HG03039 (cell line): Measurements from ENCODE around the gene SLC39A11.
"Not testable (repeated sequence)": the region's sequence is repeated elsewhere in the genome, so short reads cannot be mapped to it uniquely, and the experiment has no call there.

Source experiments
- ATAC-seq: cut with Tn5 transposase; IDR thresholded peaks from one replicate; pipeline ENCODE4 v1.9.1; 2021; ENCODE audit warnings: mild to moderate bottlenecking, moderate library complexity; ENCODE audit not compliant: unreplicated experiment

Gene SLC39A11

DNA sequence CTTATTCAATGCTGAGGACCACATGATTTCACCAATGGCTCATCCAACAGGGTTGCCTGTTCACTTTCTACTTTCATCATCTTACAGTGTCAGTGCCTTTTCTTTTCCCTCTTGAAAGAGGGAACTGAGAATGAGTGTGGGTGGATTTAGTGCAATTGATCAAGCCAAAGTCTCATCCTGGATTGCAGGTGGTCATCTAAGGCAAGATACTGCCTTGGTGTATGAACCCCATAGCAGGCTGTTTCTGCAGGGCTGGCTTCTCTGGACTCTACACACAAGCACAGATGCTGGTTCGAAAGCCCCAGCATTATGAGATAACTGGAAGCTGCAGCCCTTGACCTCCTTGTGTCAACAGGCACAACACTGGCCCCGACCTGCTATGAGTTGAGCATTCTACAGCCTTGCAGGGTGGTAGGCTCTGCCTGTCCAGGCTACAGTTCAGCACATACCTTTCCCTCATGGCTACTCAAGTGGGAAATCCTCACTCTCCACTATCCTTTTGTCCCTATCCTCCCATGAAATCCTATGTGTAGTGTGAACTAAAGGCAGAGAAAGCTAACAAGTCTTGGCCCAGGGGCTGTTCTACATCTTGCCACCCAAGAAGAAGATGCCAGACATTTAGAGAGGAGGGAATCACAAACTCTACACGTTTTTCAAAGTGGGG is 358.7 kb downstream of the SLC39A11 start:
- ATAC-seq: no peak

DNA sequence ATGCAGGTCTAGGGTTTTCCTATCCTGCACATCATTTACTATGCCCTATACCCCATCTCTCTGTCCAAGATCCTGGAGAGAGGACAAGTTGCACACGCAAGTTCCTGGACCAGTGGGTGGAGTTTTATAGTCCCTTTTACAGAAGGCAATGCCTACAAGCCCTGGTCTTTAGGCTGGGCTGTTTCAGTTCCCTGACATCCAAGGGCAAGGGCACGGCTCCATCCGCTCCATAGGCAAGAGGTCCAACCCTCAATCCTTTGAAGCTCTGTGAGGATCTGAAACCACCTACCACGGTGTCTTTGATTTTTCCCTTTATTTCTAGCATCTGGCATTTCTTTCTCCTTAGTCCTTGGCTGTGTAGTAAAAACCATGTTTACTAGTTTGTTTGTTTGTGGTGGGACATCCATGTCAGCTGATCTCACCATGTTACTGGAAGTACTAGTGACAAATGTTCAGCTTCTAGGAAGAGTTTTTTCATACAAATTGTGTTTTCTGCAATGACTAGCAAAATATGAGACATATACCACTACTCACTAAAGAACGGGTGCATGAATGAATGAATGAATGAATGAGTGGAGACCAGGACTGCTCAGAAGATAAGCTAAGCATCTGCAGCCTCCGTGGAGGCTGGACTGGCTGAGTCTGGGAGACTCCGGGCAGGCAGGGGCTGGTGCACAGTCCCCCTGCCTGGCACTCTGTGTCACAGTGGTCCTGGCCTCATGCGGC is 359.4 kb downstream of the SLC39A11 start:
- no peak for ATAC-seq

DNA sequence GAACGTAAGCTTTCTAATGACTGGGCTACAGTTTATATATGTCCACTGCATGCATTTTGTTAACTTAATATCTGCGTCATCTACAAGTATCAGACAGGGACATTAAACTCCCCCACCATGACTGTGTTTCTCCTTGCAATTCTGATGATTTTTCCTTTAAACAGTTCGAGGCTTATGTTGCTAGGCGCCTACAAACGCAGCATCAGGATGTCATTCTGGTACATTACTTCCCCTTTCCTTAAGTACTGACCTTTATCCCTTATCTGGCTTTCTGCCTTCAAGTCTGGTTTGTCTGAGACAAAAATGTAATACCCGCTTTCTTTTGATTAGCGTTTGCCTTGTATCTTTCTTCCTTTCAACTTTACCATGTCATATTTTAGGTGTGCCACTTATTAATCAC is 362.4 kb downstream of the SLC39A11 start:
- ATAC-seq: no peak

- ATAC-seq: peak; percentile 89
These were observed 365.6 kb downstream of the SLC39A11 start for GRCh38 chr17:72726936-72727335.

GRCh38 chr17:72725433-72726068 is 366.9 kb downstream of the SLC39A11 start:
- no peak for ATAC-seq

DNA sequence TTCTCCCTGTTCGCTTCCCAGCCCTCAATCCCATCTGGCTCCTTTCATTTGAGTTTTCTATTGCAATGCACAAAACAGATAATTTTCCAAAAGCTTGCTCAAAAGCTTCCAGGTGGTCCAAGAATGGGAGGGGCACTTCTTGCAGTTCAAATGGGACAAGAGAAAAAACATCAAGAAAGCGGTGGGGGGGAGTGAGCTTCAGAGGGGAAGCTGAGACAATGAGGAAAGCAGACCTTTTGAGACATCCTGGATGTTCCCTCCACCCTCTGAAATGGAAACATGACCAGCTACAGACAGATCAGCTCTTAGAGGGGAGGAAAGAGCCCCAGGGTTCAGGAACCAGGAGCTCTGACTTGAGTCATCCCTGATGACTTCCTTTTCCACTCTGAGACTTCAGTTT is 368.2 kb downstream of the SLC39A11 start:
- no peak for ATAC-seq

GRCh38 chr17:72723711-72724110 is 368.8 kb downstream of the SLC39A11 start:
- no peak for ATAC-seq

- ATAC-seq: no peak
These were observed 372.0 kb downstream of the SLC39A11 start for GRCh38 chr17:72720494-72720825.

GRCh38 chr17:72719578-72720493 is 372.7 kb downstream of the SLC39A11 start:
- no peak for ATAC-seq

GRCh38 chr17:72719206-72719577 is 373.3 kb downstream of the SLC39A11 start:
- no peak for ATAC-seq

GRCh38 chr17:72717676-72718075 is 374.8 kb downstream of the SLC39A11 start:
- ATAC-seq: no peak

- no peak for ATAC-seq
These were observed 375.2 kb downstream of the SLC39A11 start for GRCh38 chr17:72717276-72717675.

GRCh38 chr17:72715906-72716572 is 376.4 kb downstream of the SLC39A11 start:
- ATAC-seq: no peak

GRCh38 chr17:72714357-72714966 is 378.0 kb downstream of the SLC39A11 start:
- ATAC-seq: no peak

GRCh38 chr17:72713701-72714100 is 378.8 kb downstream of the SLC39A11 start:
- no peak for ATAC-seq

- ATAC-seq: no peak
These were observed 380.8 kb downstream of the SLC39A11 start for GRCh38 chr17:72711521-72712310.

DNA sequence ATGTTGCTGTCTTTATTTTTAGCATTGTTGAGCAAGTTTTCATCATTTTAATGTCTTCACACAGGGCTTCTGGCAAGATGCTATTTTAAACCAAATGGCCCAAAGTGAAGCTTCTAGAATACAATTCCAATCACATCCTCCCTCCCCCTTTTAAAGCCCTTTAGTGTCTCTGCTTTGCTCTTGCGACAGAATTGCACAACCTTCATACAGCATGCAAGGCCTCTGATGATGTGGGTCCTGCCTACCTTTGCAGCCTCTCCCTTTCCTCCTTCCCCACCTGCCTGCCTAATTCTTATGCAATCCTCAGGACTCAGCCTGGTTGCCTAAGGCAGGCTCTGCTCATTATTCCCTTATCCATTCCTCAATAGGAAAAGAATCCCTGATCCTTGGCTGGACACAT is 381.7 kb downstream of the SLC39A11 start:
- no peak for ATAC-seq

DNA sequence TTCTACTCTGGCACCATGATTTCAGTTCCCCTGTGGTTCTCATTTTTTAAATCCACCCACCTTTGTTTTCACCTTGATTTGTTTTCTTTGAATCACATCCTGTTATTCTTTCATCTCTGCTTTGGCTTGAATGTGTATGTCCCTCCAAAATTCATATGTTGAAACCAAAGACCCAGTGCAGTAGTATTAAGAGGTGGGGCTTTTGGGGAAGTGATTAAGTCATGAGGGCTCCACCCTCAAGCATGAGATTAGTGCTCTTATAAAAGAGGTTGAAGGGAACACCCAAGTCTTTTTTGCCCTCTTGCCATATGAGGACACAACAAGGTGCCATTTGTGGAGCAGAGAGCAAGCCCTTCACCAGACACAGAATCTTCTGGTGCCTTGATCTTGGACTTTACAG is 382.3 kb downstream of the SLC39A11 start:
- ATAC-seq: no peak

DNA sequence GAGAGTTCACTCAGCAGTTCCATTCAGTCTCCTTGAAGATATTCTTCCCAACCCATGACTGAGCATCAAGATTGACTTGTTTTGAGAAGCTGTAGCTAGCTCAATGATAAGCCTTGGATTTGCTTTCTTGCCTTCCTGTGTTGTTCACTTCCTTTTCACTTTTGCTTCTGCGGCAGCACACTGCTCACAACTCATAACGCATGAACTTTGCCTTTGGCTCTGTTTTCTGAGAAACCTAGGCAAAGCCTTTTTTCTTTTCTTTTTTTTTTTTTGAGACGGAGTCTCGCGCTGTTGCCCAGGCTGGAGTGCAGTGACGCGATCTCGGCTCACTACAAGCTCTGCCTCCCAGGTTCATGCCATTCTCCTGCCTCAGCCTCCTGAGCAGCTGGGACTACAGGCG is 383.8 kb downstream of the SLC39A11 start:
- ATAC-seq: not testable (repeated sequence)
